Activated naive CD8-positive, alpha-beta T cell treated with anti-CD3 and anti-CD28 coated beads for 36 hours (primary cell): Measurements from ENCODE around the gene MCFD2. TPM values are rescaled to one million over a fixed set of nuclear protein-coding genes. Genes with fewer than 3 reads are reported as not detected.

ENCODE experiments used
- DNase-seq: peaks from one replicate; pipeline ENCODE4 v3.0.0; 2021
- H3K27ac Mint-ChIP-seq: one replicate; pipeline ENCODE4 v1.8.0; 2022; ENCODE audit warnings: mild to moderate bottlenecking, moderate library complexity, mixed read lengths
- H3K27me3 Mint-ChIP-seq: one replicate; pipeline ENCODE4 v1.8.0; 2022; ENCODE audit warnings: mild to moderate bottlenecking, mixed read lengths
- H3K36me3 Mint-ChIP-seq: one replicate; pipeline ENCODE4 v1.8.0; 2021; ENCODE audit warnings: mild to moderate bottlenecking, mixed read lengths
- H3K4me1 Mint-ChIP-seq: one replicate; pipeline ENCODE4 v1.8.0; 2021; ENCODE audit warnings: mixed read lengths
- H3K4me3 Mint-ChIP-seq: one replicate; pipeline ENCODE4 v1.8.0; 2022; ENCODE audit warnings: mild to moderate bottlenecking, moderate library complexity, mixed read lengths
- H3K9me3 Mint-ChIP-seq: one replicate; pipeline ENCODE4 v1.8.0; 2022; ENCODE audit warnings: mixed read lengths
- total RNA-seq, 2 experiments: library from RNA; stranded (reverse); gene quantifications; one replicate each; pipeline ENCODE4 v1.2.3, GENCODE V29; 2021

The MCFD2 gene
- total RNA-seq, 2 experiments from 2014 or later, result 41.2 to 42.3 TPM

- no peak for DNase-seq
- Mint-ChIP-seq H3K4me3 (no peak overlapping the region), H3K4me1 (no peaks in the 10 kb centered on the region), H3K27ac (no peak overlapping the region), H3K36me3 (no peaks in the 10 kb centered on the region), H3K27me3 (no peaks in the 10 kb centered on the region), H3K9me3 (no peaks in the 10 kb centered on the region)
These were observed 56.9 kb downstream of the MCFD2 start for GRCh38 chr2:46858702-46859090.

GRCh38 chr2:46857871-46858701, 57.5 kb downstream of the MCFD2 start:
- H3K27ac Mint-ChIP-seq, result no peak overlapping the region
- DNase-seq, result no peak

GRCh38 chr2:46856336-46856735, 59.3 kb downstream of the MCFD2 start:
- no peak for DNase-seq
- Mint-ChIP-seq H3K27ac (no peak overlapping the region), H3K4me3 (no peak overlapping the region), H3K4me1 (no peaks in the 10 kb centered on the region), H3K36me3 (no peaks in the 10 kb centered on the region), H3K27me3 (no peaks in the 10 kb centered on the region), H3K9me3 (no peaks in the 10 kb centered on the region)

More at GRCh38 chr2:46857871-46858701, 57.5 kb downstream of the MCFD2 start:
- Mint-ChIP-seq H3K4me3 (no peak overlapping the region), H3K9me3 (no peaks in the 10 kb centered on the region), H3K27me3 (no peaks in the 10 kb centered on the region), H3K36me3 (no peaks in the 10 kb centered on the region), H3K4me1 (no peaks in the 10 kb centered on the region)

- Mint-ChIP-seq H3K9me3 (no peaks in the 10 kb centered on the region), H3K36me3 (no peaks in the 10 kb centered on the region), H3K27me3 (no peaks in the 10 kb centered on the region), H3K27ac (no peak overlapping the region), H3K4me1 (no peaks in the 10 kb centered on the region), H3K4me3 (no peak overlapping the region)
- no peak for DNase-seq
These were observed 59.8 kb downstream of the MCFD2 start for GRCh38 chr2:46855805-46856204.

GRCh38 chr2:46854260-46854659, 61.3 kb downstream of the MCFD2 start:
- H3K36me3 Mint-ChIP-seq, result no peaks in the 10 kb centered on the region
- H3K27me3 Mint-ChIP-seq, result no peaks in the 10 kb centered on the region
- no peaks in the 10 kb centered on the region for H3K9me3 Mint-ChIP-seq
- H3K4me3 Mint-ChIP-seq, result no peak overlapping the region
- H3K4me1 Mint-ChIP-seq, result no peaks in the 10 kb centered on the region
- no peak for DNase-seq
- no peak overlapping the region for H3K27ac Mint-ChIP-seq

GRCh38 chr2:46852598-46852997, 63.0 kb downstream of the MCFD2 start:
- H3K9me3 Mint-ChIP-seq, result no peaks in the 10 kb centered on the region
- no peak overlapping the region for H3K4me3 Mint-ChIP-seq
- peaks cover 4% of the 10 kb centered on the region for H3K27me3 Mint-ChIP-seq
- H3K4me1 Mint-ChIP-seq, result no peaks in the 10 kb centered on the region
- DNase-seq, result no peak
- H3K36me3 Mint-ChIP-seq, result no peaks in the 10 kb centered on the region
- no peak overlapping the region for H3K27ac Mint-ChIP-seq

- H3K36me3 Mint-ChIP-seq, result no peaks in the 10 kb centered on the region
- H3K4me1 Mint-ChIP-seq, result no peaks in the 10 kb centered on the region
- H3K27ac Mint-ChIP-seq, result no peak overlapping the region
- H3K4me3 Mint-ChIP-seq, result no peak overlapping the region
- H3K27me3 Mint-ChIP-seq, result peaks cover 4% of the 10 kb centered on the region
- DNase-seq, result no peak
- no peaks in the 10 kb centered on the region for H3K9me3 Mint-ChIP-seq
These were observed 63.5 kb downstream of the MCFD2 start for GRCh38 chr2:46852124-46852523.

Other genes starting within 250 kb of the MCFD2 start
- gene SOCS5, start 216.5 kb downstream of the MCFD2 start, total RNA-seq, result 1 to 10 TPM; 5.6 to 5.7 TPM
- gene TTC7A, start 25.4 kb upstream of the MCFD2 start, total RNA-seq, result 10 to 100 TPM; 55.0 to 56.6 TPM
- not detected for gene STPG4, start 239.5 kb upstream of the MCFD2 start, total RNA-seq